Stimulated activated CD8-positive, alpha-beta memory T cell treated with anti-CD3 and anti-CD28 coated beads, Interleukin-15, amount 100 ng/mL, for 4 hours (primary cell): ENCODE data around the gene CACNA2D2.
A peak's percentile ranks its signal among the peaks of the same experiment; 100 is the strongest.

Experiments
- DNase-seq, 2 donors: peaks; one replicate each; pipeline ENCODE4 v3.0.0-alpha.2; 2020; ENCODE audit warnings: low read depth in 2 of 2

Gene CACNA2D2

DNA sequence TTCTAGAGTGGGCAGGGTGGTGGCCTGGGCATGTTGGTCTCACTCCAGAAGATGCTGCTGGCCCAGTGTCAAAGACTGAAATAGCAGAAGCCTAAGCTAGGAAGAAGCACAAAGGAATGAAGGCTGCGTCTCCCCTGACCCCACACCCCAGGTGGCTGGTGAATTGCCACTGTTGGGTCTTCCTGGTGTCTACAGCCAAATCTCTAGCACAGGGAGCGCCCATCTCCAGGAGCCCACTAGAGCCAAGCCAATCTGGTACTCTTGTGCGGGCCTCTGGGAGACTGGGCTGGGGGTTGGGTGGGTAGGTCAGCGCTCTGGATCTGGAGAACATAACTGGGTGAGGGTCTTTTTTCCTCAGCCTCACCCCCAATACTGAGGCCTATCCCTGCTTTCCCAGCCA is 176.3 kb downstream of the CACNA2D2 start:
- no peak for DNase-seq

DNA sequence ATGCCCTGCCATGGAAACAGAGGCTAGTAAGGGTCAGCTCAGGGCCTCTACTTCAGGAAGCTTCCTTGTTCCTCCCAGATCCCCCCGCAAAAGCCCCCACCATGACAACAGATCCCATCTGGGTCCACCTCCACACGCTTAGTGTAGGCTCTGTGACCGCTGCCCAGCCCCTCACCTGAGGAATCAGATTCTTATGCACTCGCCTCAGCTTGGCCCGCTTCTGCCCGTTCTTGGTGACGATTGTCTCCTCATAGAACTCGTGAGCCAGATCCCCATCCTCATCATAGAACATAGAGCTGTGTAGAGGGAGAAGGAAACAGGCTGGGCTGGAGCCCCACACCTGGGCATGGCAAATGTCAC is 177.3 kb downstream of the CACNA2D2 start:
- no peak for DNase-seq

DNA sequence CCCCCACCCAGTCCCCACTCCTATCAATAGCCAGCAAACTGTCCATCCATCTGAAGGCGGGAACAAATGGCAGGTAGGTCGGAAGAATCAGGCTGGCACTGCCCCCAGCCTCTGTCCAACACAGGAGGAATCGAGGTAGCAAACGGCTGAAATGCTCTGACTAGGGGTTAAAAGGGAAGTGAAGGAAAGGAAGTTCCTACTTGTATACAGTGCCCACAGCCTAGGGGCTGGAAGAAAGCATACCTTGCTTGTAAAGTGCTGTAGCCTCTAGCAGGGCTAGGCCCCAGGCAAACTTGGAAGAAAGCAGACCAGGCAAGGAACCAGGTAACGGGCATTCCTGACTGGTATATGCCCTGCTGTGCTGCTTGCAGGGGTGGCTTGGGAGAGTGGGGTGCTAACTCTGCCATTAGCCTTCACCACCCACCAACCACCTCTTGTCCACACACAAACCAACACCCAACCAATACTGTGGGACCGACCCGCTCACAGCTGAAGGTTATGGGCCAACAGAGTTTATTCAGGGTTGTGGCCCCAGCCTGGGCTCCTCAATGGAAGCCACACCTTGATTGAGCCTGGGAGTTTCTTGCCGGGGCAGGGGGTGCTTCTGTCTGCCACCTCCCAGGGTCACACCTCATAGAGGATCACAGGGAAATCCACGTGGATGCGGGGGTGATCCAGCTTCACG is 177.8 kb downstream of the CACNA2D2 start:
- DNase-seq: no peak

- no peak for DNase-seq
Observed at GRCh38 chr3:50325113-50325480, 178.3 kb downstream of the CACNA2D2 start.

GRCh38 chr3:50324351-50325112 is 178.9 kb downstream of the CACNA2D2 start:
- no peak for DNase-seq

DNA sequence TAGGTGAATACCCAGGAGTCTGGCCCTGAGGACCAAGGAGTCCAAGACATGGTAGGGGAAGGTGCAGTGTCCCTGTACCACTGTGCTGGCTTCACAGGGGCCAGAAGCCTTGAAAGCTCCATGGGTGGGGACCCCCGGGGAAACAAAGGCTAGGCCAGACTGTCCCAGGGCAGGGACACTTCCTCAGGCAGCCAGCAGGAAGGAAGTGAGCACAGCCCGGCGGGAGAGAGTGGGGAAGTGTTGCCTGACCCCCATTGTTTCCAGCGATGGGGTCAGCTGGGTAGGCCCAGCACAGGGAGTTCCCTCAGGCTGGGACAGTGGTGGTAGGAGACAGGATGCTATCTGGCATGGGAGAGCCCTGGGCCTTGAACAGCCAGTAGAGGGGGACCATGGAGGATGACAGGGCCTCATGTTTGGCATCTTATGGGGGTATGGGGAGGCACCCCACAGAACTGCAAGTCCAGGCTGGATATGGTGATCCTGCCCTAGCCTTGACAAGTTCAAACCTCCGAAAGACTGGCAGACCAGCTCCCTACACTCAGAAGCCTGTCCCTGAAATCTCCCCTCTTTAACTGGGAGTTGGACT is 179.7 kb downstream of the CACNA2D2 start:
- no peak for DNase-seq

GRCh38 chr3:50323092-50323600 is 180.3 kb downstream of the CACNA2D2 start:
- DNase-seq: no peak

DNA sequence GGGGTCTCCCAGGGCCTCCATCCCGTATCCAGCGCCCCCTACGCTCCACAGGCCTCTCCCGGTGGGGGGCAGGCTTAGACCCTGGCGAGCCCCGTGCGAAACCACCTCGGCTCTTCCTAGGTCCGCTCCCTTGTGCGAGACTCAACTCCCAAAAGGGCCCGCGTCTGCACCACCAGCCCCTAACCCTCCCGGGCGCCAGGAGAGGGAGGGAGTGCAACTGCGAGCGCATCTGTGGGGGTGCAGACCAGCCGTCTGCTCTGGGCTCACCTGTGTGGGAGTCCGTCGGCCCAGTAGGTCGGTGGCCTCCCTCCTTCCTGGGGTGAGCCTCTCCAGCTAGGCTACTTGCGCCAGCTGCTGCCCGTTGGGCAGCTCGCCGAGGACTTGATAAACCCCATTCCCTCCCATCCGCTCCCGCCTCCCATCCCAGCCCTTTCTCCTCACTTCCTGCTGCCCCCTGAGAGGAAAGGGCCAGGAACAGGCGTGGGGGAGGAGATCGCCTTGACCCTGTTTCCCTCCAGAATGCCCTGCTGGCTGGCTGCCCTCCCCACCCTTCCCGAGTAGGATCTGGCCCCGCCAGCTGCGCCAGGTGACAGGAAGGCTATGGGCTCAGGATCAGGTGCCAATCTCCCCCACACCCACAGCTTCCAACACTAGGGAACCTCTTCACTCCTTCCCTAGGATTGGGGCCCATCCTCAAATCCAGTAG is 180.9 kb downstream of the CACNA2D2 start, which contains the start of gene HYAL2:
Gene HYAL2, minus strand, starts transcription at position 360 of the 706 bp plus-strand sequence. CDS start 2,256 bp downstream, outside the sequence.
- DNase-seq: no peak

DNA sequence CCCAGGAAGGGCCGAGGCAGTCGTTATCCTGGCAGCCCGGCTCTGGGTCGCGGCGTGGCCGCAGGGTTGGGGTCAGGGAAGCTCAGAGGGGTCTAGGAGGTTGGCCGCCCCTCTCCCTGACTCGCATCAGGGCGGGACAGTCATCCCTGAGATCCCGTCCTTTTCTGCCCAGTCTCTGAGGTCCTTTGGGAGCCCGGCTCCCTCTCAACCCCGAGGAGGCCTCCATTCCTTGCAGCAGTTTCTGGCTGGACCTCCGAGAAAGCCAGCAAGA is 181.4 kb downstream of the CACNA2D2 start:
- no peak for DNase-seq

- DNase-seq: peak; percentile 63 to 68
Observed at GRCh38 chr3:50321336-50322114, 181.9 kb downstream of the CACNA2D2 start.

- peak in 1 of 2 donors; percentile 61 for DNase-seq
Observed at GRCh38 chr3:50320853-50321335, 182.5 kb downstream of the CACNA2D2 start.

DNA sequence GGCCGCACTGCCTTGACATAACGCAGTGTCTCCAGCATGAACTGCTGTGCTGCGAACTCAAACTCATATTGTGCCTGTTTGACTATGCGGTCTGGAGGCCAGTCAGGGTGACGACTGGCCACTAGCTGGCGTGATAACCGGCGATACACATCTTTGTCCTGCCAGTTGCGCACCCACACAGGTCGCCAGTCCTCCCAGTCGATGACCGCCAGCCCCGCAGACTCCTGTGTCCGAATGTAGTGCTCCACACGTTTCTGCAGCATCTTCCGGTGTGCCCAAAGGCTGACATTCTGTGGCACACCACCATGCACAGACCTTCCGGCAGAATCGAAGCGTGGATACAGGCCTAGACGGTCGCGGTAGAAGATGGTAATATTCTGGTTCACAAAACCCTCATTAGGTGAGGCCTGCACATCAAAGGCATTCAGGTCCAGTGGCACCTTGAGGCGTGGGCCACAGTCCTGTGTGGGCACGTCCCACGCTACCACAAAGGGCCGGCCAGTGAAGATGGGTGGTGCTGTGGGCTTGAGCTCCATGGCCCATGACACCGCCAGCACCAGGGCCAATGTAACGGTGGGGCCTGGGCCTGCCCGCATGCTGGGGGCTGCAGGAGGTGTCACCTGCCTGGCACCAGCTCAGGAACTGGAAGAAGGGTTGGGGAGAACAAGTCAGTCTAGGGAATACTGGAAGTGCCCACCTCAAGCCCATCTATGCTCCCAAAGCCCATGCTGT is 183.4 kb downstream of the CACNA2D2 start:
- no peak for DNase-seq

- no peak for DNase-seq
Observed at GRCh38 chr3:50319181-50319893, 184.1 kb downstream of the CACNA2D2 start.

DNA sequence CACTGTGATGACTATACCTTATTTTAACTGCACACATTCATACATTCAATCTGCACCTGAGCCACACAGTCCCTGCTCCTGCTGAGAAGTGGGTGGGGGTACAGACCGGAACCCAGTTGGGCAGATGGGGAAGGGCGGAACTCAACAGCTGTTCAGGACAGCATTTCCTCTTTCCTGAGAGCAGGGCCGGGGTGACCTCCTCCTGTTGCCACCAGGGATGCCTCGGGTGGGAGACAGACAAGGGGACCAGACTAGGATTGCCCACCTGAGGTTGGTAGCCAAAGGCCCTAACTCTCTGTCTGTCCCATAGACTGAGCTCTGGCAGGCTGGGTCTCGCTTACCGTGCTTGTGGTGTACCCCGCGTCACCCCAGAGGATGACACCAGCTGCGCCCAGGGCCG is 184.8 kb downstream of the CACNA2D2 start:
- no peak for DNase-seq

DNA sequence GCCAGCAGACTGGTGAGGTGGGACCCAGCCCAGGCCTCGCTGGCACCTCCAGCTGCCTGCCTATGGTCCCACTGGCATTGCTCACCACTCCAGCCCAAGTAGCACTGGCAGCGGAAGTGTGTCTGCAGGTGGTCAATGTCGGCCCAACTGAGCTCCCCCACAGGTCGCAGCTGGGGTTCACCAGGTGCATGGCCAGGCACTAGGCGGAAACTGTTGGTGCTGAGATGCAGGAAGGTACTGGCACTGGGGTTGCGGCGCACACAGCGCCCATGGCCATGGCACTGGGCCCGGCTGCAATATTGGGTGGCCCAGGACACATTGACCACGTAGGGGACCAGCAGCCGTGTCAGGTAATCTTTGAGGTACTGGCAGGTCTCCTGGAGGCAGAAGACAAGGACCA is 185.3 kb downstream of the CACNA2D2 start:
- no peak for DNase-seq

DNA sequence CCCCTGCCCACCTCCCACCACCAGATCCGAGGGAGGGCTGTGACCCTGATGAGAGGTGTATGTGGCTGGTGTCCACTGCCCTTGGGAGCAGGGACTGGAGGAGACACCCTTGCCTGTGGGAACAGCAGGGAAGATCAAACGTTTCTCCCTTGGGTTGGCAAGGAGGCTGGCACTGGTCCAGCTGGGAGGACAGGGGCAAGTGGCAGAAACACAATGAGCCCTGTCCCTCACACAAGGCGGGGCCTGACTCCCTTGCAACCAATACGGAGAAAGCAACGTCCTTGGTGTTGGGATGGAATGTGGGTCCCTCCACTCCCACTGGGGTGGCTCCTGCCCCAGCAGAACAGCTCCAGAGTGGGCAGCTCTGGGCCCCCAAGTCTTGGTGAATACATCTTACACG is 186.1 kb downstream of the CACNA2D2 start:
- no peak for DNase-seq

DNA sequence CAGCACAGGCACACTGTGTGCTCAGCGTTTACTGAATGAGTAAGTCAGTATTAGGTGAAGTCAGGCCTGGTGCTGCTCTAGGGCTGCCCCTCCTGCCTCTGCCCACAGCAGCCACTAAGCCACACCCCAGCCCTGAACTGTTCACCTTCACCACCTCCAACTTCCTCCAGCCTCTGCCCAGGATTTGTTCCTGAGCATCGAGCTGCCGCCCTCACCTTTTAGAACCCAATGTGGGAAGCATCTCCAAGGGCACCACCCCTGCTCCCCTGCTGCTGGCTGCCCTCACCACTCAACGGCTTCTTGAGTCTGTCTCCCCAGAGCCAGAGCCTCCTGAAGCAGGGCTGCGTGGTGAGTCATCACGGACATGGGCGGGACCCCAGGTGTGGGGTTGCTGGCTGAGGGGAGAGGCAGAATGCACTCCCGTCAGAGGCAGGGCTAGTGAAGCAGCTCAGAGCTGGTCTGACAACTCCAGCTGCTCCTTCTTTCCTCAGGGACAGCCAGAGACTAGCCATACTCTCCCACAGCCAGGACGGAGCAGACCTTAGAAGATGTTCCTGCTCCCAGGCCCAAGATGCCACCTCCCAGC is 186.7 kb downstream of the CACNA2D2 start:
- peak; percentile 50 to 63 for DNase-seq

DNA sequence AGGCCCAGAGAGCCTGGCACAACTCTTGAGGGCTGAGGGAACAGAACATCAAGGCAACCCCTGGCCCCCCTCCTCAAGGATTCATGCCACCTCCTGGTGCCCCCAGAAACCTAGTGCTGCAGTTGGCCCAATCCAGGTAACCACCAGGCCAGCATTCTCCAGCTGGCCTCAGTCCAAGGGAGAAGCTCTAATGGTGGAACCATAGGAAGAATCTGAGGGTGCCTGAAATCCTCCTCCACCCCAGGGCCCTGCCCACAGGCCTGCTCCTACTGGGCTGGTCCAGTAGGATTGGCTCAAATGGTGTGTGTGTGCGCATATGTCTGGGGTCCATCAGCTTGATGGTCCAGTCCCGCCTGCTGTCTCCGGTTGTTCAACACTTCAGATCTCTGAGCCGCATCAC is 188.6 kb downstream of the CACNA2D2 start:
- DNase-seq: no peak

- no peak for DNase-seq
Observed at GRCh38 chr3:50314342-50314741, 189.1 kb downstream of the CACNA2D2 start.
